Left lung (tissue), 10 donors: ENCODE data around the gene CSNK2B. TPM values are rescaled to one million over a fixed set of nuclear protein-coding genes. Genes with fewer than 3 reads are reported as not detected.

Source experiments
- ATAC-seq: fragments of 200-7000 bp; cut with Tn5 transposase; one replicate; pipeline ENCODE4 v1.9.1; 2020; ENCODE audit warnings: moderate library complexity
- DNase-seq, 4 donors: peaks; one replicate each; pipeline ENCODE4 v3.0.0-alpha.2; 2013 to 2020
- H3K27ac ChIP-seq, 2 donors: fragments of 200-600 bp; sonication (generic) in 1 of 2; one replicate each; pipeline versions ENCODE4 v1.5.0 to v1.8.0; 2020 to 2021
- H3K27me3 ChIP-seq, 2 donors: fragments of 200-600 bp; sonication (generic) in 1 of 2; one replicate each; pipeline versions ENCODE4 v1.5.0 to v1.8.0; 2020 to 2021
- H3K36me3 ChIP-seq, 2 donors: fragments of 200-600 bp; sonication (generic) in 1 of 2; one replicate each; pipeline versions ENCODE4 v1.5.0 to v1.8.0; 2020 to 2021
- H3K4me1 ChIP-seq, 2 donors: fragments of 200-600 bp; one replicate each; pipeline ENCODE4 v1.8.0; 2021
- H3K4me3 ChIP-seq, 2 donors: fragments of 200-600 bp; sonication (generic) in 1 of 2; one replicate each; pipeline versions ENCODE4 v1.5.0 to v1.8.0; 2020 to 2021; ENCODE audit warnings: mild to moderate bottlenecking in 1 of 2
- H3K9me3 ChIP-seq, 2 donors: fragments of 200-600 bp; sonication (generic) in 1 of 2; one replicate each; pipeline versions ENCODE4 v1.5.0 to v1.8.0; 2020 to 2021
- intact Hi-C, 2 donors: fragments of 100-400 bp; cut with DNase I; formaldehyde crosslinking; loops; one replicate each; pipeline versions ENCODE4 v1.11.2 to v1.14.2; 2022
- polyA plus RNA-seq, 6 donors: library from polyadenylated mRNA; unstranded; fragments of 120-200 nt; gene quantifications; one replicate each; pipeline ENCODE4 v1.2.1, GENCODE V29; 2013; ENCODE audit not compliant: insufficient read length in 6 of 6
- total RNA-seq, 2 donors: library from RNA; stranded (reverse); fragmentation: NEBNext Ultra II Directional; extraction: Animal tissue kit (Norgen Biotek cat#: 25700); gene quantifications; one replicate each; pipeline ENCODE4 v1.2.1, GENCODE V29; 2021
- TF ChIP-seq, protein P1 (sequence below), 2 donors: fragments of 200-600 bp; sonication (generic) in 1 of 2; IDR thresholded peaks; one replicate each; pipeline versions ENCODE4 v1.5.0 to v1.8.0; 2021; ENCODE audit warnings: antibody characterized with exemption in 2 of 2
- donor health status: DM: no; HTN: yes; CAD: no.
- donor health status: DM: no; HTN: no; CAD: no.

Gene CSNK2B
- total and polyA plus RNA-seq, 8 donors, result 96.6 to 210 (median 191) TPM

DNA sequence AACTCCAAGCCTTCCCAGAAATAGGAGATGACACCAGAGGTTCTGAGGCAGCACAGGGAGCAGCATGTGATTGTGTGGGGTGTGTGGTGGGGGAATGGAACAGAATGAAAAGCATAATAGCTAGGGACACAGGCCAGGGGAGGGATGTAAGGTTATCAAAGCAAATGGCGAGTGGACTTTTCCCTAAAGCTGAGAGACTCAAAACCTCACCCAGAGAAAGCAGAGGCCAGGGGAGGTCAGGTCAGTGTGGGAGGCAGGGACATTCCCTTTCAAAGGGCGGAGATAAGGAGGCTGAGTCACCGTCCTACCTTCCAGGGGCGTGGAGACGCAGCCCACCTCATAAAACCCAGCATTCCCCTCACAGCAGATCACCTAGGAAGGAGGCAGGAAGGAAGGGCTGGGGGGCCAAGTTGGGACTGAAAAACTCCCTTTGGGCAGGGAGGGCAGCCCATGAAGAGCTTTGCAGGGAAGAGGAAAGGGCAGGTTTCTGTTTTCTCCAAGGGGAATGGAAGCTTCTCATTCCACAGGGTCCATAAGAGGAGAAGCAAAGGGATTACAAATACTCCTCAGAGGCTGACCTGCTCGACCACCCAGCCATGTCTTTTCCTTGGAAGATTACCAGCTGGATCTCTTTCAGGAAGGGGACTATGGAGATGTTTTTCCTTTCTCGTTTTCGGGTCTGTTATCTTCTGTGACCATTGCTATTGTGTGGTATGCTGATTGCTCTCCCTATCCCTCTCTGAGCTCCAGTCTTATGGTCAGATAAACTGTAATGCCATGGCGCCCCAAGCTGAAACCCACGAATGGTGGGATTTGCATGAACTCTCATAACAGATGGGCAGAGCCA lies 24.6 kb downstream of the CSNK2B start:
- peaks cover 0 to 100% of the 10 kb centered on the region in 2 donors for H3K36me3 ChIP-seq
- TF ChIP-seq, protein P1, sequence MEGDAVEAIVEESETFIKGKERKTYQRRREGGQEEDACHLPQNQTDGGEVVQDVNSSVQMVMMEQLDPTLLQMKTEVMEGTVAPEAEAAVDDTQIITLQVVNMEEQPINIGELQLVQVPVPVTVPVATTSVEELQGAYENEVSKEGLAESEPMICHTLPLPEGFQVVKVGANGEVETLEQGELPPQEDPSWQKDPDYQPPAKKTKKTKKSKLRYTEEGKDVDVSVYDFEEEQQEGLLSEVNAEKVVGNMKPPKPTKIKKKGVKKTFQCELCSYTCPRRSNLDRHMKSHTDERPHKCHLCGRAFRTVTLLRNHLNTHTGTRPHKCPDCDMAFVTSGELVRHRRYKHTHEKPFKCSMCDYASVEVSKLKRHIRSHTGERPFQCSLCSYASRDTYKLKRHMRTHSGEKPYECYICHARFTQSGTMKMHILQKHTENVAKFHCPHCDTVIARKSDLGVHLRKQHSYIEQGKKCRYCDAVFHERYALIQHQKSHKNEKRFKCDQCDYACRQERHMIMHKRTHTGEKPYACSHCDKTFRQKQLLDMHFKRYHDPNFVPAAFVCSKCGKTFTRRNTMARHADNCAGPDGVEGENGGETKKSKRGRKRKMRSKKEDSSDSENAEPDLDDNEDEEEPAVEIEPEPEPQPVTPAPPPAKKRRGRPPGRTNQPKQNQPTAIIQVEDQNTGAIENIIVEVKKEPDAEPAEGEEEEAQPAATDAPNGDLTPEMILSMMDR (IDR thresholded peaks at IDR 0.05), result no peak
- ATAC-seq, result peak; percentile 25

GRCh38 chr6:31691078-31691463 lies 25.2 kb downstream of the CSNK2B start:
- Histone ChIP-seq H3K27me3 (no peaks in the 10 kb centered on the region), H3K4me3 (no peak overlapping the region), H3K4me1 (no peaks in the 10 kb centered on the region), H3K27ac (no peak overlapping the region), H3K9me3 (no peaks in the 10 kb centered on the region), H3K36me3 (peaks cover 0 to 100% of the 10 kb centered on the region in 2 donors)
- DNase-seq (no peak), ATAC-seq (no peak)
- intact Hi-C loops, result no loop called here
- TF ChIP-seq, protein P1 (IDR thresholded peaks at IDR 0.05), result no peak

More for the DNA sequence above, 24.6 kb downstream of the CSNK2B start:
- Histone ChIP-seq H3K27me3 (no peaks in the 10 kb centered on the region), H3K4me1 (no peaks in the 10 kb centered on the region), H3K27ac (no peak overlapping the region), H3K4me3 (no peak overlapping the region), H3K9me3 (no peaks in the 10 kb centered on the region)
- intact Hi-C loops, result no loop called here
- DNase-seq, result no peak

GRCh38 chr6:31691564-31692108 lies 25.8 kb downstream of the CSNK2B start:
- no peak for ATAC-seq
- intact Hi-C loops, result no loop called here

GRCh38 chr6:31692353-31692752 lies 26.5 kb downstream of the CSNK2B start:
- Histone ChIP-seq H3K27ac (no peak overlapping the region), H3K4me3 (no peak overlapping the region), H3K36me3 (peaks cover 0 to 97% of the 10 kb centered on the region in 2 donors), H3K27me3 (no peaks in the 10 kb centered on the region), H3K9me3 (no peaks in the 10 kb centered on the region), H3K4me1 (no peaks in the 10 kb centered on the region)
- intact Hi-C loops, result no loop called here
- DNase-seq (no peak), ATAC-seq (no peak)
- TF ChIP-seq, protein P1 (IDR thresholded peaks at IDR 0.05), result no peak

More at GRCh38 chr6:31691564-31692108, 25.8 kb downstream of the CSNK2B start:
- peaks cover 0 to 100% of the 10 kb centered on the region in 2 donors for H3K36me3 ChIP-seq
- TF ChIP-seq, protein P1 (IDR thresholded peaks at IDR 0.05), result no peak
- H3K9me3 ChIP-seq, result no peaks in the 10 kb centered on the region
- no peaks in the 10 kb centered on the region for H3K4me1 ChIP-seq
- no peak overlapping the region for H3K27ac ChIP-seq
- H3K4me3 ChIP-seq, result no peak overlapping the region
- DNase-seq, result no peak
- no peaks in the 10 kb centered on the region for H3K27me3 ChIP-seq

DNA sequence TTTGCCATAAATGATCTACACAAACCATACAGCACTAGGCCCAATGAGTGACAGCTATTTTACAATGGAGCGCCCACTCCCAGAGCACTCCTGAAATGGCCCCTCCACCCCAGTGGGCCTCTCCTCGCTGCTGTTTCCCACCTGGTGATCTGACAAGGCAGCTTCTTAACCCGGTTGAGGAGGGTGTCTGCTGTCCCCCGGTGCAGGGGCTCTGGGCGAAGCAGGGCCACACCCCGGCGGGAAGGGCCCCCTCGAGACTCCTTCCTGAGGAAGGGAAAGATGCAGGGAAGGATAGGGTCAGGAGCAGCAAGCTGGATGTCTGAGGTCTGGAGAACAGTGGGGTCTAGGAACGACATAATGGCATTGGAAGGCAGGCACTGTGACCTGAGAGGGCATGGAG lies 27.0 kb downstream of the CSNK2B start:
- TF ChIP-seq, protein P1 (IDR thresholded peaks at IDR 0.05), result no peak
- ATAC-seq (no peak), DNase-seq (peak in 1 of 4 donors; percentile 29)
- intact Hi-C loops, result no loop called here
- H3K36me3 ChIP-seq, result peaks cover 0 to 92% of the 10 kb centered on the region in 2 donors
- H3K27ac ChIP-seq, result no peak overlapping the region
- no peaks in the 10 kb centered on the region for H3K27me3 ChIP-seq
- H3K4me3 ChIP-seq, result no peak overlapping the region
- no peaks in the 10 kb centered on the region for H3K4me1 ChIP-seq
- H3K9me3 ChIP-seq, result no peaks in the 10 kb centered on the region
